T-helper 2 cell treated with Interferon-gamma antibody and Interleukin-4, amounts not matched to agents 5 μg/mL and 100 μg/mL, for 36 hours (primary cell): Measurements from ENCODE around the gene RABGAP1L.
A peak's percentile ranks its signal among the peaks of the same experiment; 100 is the strongest.

Experiments
- DNase-seq: peaks from one replicate; pipeline ENCODE4 v3.0.0; 2021; ENCODE audit warnings: low spot score
- H3K27ac Mint-ChIP-seq: one replicate; pipeline ENCODE4 v1.8.0; 2021; ENCODE audit warnings: mild to moderate bottlenecking, mixed read lengths
- H3K27me3 Mint-ChIP-seq: one replicate; pipeline ENCODE4 v1.8.0; 2021; ENCODE audit warnings: low read depth, mixed read lengths
- H3K36me3 Mint-ChIP-seq: one replicate; pipeline ENCODE4 v1.8.0; 2021; ENCODE audit warnings: low read depth, mixed read lengths
- H3K4me1 Mint-ChIP-seq: one replicate; pipeline ENCODE4 v1.8.0; 2021; ENCODE audit warnings: low read depth, mixed read lengths
- H3K4me3 Mint-ChIP-seq: one replicate; pipeline ENCODE4 v1.8.0; 2022; ENCODE audit warnings: mild to moderate bottlenecking, moderate library complexity, mixed read lengths
- H3K9me3 Mint-ChIP-seq: one replicate; pipeline ENCODE4 v1.8.0; 2021; ENCODE audit warnings: mixed read lengths

Gene RABGAP1L

DNA sequence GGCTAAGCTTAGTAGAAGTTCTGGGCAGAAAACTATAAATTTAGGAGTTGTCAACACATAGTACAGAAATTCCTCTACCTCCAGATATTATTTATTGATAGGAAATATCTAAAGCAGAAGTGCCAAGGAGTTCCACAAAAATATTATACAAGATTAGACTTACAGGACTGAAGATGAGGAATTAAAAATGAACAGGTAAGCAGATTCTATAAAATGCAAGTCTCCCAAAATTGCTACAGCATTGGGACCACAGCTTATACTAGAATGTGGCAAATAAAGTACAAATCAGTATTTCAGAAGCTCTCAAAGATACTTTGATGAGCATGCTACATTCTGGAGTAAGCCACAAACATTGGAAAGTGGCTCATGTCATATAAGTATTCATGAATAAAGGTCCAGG, 790.3 kb downstream of the RABGAP1L start:
- H3K9me3 Mint-ChIP-seq: no peaks in the 10 kb centered on the region
- no peaks in the 10 kb centered on the region for H3K36me3 Mint-ChIP-seq
- H3K27me3 Mint-ChIP-seq: no peaks in the 10 kb centered on the region
- no peak for DNase-seq
- H3K4me3 Mint-ChIP-seq: no peak overlapping the region
- H3K4me1 Mint-ChIP-seq: peaks cover 9% of the 10 kb centered on the region
- H3K27ac Mint-ChIP-seq: no peak overlapping the region

DNA sequence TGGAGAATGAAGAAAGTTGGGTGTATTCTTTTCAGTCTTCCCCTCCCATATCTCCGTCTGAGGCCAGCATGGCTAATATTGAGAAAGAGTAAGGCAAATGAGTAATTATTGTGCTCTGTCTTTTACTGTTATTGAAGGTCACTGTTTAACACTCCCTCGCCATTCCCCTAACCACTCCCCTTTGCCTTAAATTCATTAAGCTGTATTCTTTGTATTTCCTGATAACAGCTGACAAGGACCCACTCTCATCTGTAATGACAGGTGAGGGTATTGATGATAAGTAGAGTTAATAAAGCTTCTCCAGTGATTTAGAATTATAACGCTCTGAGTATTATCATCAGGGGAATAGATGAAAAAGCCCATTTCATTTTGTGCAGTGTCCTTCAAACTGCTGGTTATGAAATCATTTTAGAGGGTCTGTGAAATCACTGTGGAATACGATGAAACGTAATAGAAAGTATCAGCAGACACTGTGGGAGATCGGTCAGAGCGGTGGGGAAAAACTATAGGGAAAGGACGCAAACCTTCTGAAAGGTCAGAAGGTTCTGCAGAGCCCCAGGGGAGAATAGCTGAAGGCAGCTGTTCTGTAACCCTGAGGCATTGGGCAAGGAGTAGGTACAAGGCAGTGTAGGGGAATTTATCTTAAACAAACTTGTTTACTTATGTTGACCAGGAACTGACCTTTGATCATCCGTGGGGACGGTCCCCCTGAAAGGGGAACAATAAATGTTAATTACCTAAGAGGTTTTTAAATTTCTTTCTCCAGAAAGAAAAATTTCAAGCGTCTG, 794.2 kb downstream of the RABGAP1L start:
- Mint-ChIP-seq H3K4me1 (peaks cover 26% of the 10 kb centered on the region), H3K4me3 (no peak overlapping the region), H3K9me3 (no peaks in the 10 kb centered on the region), H3K36me3 (peaks cover 2% of the 10 kb centered on the region), H3K27me3 (no peaks in the 10 kb centered on the region), H3K27ac (no peak overlapping the region)
- no peak for DNase-seq

DNA sequence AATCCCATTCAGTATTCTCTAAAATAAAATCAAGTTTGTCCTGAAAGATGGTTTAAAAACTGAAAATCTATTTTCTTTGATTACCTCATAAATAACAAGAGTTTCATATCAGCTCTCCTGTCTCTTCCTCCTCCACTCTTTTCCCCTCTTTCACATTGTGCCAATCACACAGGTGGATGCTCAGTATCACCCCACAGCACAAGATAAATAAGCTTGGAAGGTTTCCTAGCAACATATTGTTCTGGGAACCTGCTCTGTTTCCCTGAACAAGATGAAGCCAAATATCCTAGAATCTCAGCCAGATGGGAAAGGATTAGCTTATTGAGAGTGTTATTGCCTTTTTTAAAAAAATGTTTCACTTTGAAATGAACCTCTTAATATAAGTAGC, 794.7 kb downstream of the RABGAP1L start:
- H3K27ac Mint-ChIP-seq: no peak overlapping the region
- no peaks in the 10 kb centered on the region for H3K9me3 Mint-ChIP-seq
- H3K4me3 Mint-ChIP-seq: no peak overlapping the region
- H3K4me1 Mint-ChIP-seq: peaks cover 27% of the 10 kb centered on the region
- peaks cover 3% of the 10 kb centered on the region for H3K36me3 Mint-ChIP-seq
- no peaks in the 10 kb centered on the region for H3K27me3 Mint-ChIP-seq
- DNase-seq: no peak

DNA sequence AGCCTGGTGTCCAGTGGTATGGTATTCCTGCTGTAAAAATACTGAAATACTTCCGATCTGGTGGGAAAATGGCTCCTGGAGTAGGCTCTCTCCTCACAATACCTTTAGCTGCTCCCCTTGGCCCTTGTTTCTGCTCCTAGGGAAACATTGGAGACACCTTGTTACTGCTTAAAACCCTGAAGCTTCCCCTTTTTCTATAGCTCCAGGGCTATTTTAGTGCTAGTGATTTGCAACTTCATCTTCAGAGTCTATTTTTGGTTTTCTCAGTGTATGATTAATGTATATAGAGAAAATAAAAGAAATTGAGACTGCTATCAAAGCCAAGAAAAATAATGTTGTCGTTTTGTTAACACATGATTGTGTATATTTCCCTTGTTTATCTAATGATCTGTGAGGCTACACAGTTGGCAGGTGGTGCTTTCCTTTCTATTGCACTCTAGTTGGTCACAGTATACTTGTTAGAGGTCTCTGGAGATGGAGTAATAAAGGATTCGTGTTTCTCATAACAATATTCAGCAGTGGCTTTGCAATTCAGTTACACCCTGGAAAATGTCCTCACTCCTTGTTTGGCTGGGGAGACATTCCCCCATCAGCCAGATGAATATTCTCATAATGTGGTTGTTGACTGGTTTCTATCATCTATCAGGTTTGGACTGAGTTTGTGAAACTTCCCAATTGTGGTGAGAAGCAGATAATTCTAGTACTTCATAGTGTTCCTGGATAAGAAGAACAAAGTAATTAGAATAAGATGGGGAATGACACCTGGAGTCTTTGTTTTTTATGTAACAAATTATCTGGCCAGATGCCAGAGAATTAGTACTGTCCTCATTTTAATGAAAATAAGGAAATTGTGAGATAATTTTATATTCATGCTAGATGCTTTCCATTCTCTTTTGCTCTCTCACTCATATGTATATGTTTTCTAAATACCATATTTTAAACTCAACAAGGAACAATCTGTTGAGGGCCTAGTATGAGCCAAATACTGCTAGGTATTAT, 795.6 kb downstream of the RABGAP1L start:
- H3K27me3 Mint-ChIP-seq: no peaks in the 10 kb centered on the region
- DNase-seq: no peak
- H3K4me3 Mint-ChIP-seq: no peak overlapping the region
- peaks cover 3% of the 10 kb centered on the region for H3K36me3 Mint-ChIP-seq
- H3K4me1 Mint-ChIP-seq: peaks cover 27% of the 10 kb centered on the region
- no peaks in the 10 kb centered on the region for H3K9me3 Mint-ChIP-seq
- H3K27ac Mint-ChIP-seq: no peak overlapping the region

DNA sequence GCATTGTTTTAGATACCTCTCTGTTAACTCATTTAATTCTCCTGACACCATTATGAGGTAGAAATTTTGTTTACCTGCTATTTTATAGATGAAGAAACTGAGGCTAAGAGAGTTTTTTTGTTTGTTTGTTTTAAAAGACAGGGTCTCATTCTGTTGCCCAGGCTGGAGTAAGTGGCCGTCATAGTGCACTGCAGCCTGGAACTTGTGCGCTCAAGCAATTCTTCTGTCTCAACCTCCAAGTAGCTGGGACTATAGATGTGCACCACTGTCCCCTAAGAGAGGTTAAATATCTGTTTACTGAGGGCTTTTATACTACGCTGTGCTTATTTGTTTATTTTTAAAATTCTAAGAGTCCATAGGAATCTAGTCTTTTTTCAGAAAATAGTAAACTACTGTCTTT, 796.8 kb downstream of the RABGAP1L start:
- H3K27ac Mint-ChIP-seq: no peak overlapping the region
- H3K36me3 Mint-ChIP-seq: peaks cover 3% of the 10 kb centered on the region
- no peaks in the 10 kb centered on the region for H3K27me3 Mint-ChIP-seq
- H3K4me3 Mint-ChIP-seq: no peak overlapping the region
- no peaks in the 10 kb centered on the region for H3K9me3 Mint-ChIP-seq
- no peak for DNase-seq
- peaks cover 27% of the 10 kb centered on the region for H3K4me1 Mint-ChIP-seq

DNA sequence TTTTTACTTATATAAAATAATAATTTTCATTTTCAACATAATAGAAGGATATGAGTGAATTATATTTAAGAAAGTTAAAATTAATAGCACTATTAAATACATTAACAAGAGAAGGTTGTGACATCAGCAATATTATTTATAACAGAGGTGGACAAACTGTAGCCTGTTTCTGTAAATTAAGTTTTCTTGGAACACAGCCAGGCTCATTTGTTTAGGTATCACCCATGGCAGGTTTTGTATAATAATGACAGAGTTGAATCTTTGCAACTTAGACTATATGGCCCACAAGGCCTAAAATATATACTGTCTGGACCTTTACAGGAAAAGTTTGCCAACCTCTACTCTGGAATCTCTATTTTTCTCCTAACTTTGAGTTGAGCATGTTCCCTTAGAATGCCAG, 797.7 kb downstream of the RABGAP1L start:
- Mint-ChIP-seq H3K27me3 (no peaks in the 10 kb centered on the region), H3K4me3 (no peak overlapping the region), H3K4me1 (peaks cover 27% of the 10 kb centered on the region), H3K36me3 (peaks cover 3% of the 10 kb centered on the region), H3K9me3 (no peaks in the 10 kb centered on the region), H3K27ac (no peak overlapping the region)
- DNase-seq: no peak

DNA sequence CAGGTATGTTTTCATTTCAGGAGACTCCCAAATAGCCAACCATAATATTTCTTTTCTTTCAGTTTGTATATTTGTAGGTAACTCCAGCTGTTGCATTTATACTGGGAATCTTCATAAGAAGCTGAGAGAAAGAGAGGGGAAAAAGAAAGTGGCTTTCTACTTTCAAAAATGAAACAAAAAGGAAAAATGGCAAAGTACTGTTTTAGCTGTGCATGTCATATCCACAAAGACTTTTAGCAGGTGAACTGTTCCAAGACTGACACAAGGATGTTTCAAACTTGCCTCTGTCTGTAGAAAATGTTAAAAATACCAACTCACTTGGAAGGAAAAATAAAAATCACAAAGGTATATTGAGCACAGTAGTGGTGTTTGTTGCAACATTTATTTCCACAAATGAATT, 798.5 kb downstream of the RABGAP1L start:
- Mint-ChIP-seq H3K4me3 (peak overlapping the region; percentile 52), H3K27ac (no peak overlapping the region), H3K9me3 (no peaks in the 10 kb centered on the region), H3K4me1 (peaks cover 27% of the 10 kb centered on the region), H3K36me3 (peaks cover 3% of the 10 kb centered on the region), H3K27me3 (no peaks in the 10 kb centered on the region)
- no peak for DNase-seq

DNA sequence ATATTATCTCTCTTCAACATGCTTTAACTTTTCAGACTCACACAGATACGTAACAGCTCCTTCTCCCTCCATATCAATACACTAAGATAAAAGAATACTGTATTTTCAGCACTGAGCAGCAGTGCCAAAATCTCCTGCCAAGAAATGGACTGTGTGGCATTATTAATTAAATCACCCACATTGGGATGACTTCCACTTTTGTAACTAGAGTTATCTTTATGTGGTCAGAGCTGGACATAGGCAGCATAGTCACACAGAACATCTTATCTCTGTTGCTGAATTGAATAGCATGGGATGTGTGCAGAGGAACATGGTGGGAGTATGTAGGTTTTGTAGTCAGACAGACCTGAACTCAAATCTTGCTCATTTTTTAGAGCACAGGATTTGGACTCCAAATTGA, 799.1 kb downstream of the RABGAP1L start:
- H3K9me3 Mint-ChIP-seq: no peaks in the 10 kb centered on the region

DNA sequence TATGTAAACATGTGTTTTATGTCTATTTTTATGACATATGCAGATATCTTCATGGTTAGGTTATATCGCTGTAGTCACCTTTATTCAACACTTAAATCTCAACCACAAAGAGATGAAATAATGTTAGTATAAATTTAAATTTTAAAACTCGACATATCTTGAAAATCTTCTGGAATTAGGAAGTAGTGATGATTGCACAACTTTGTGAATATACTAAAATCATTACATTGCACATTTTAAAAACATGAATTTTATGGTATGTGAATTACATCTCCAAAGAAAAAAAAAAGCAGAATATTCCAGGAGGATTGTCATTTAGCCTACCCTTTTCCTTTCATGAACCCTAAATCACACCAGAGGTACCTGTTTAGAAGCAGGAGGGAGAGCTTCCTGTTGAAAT, 801.0 kb downstream of the RABGAP1L start:
- no peak overlapping the region for H3K4me3 Mint-ChIP-seq
- peaks cover 3% of the 10 kb centered on the region for H3K36me3 Mint-ChIP-seq
- H3K27me3 Mint-ChIP-seq: no peaks in the 10 kb centered on the region
- H3K9me3 Mint-ChIP-seq: no peaks in the 10 kb centered on the region
- no peak for DNase-seq
- no peak overlapping the region for H3K27ac Mint-ChIP-seq
- peaks cover 32% of the 10 kb centered on the region for H3K4me1 Mint-ChIP-seq

More for the DNA sequence above, 799.1 kb downstream of the RABGAP1L start:
- Mint-ChIP-seq H3K36me3 (peaks cover 3% of the 10 kb centered on the region), H3K27ac (no peak overlapping the region), H3K4me3 (no peak overlapping the region), H3K27me3 (no peaks in the 10 kb centered on the region), H3K4me1 (peaks cover 29% of the 10 kb centered on the region)
- DNase-seq: no peak

DNA sequence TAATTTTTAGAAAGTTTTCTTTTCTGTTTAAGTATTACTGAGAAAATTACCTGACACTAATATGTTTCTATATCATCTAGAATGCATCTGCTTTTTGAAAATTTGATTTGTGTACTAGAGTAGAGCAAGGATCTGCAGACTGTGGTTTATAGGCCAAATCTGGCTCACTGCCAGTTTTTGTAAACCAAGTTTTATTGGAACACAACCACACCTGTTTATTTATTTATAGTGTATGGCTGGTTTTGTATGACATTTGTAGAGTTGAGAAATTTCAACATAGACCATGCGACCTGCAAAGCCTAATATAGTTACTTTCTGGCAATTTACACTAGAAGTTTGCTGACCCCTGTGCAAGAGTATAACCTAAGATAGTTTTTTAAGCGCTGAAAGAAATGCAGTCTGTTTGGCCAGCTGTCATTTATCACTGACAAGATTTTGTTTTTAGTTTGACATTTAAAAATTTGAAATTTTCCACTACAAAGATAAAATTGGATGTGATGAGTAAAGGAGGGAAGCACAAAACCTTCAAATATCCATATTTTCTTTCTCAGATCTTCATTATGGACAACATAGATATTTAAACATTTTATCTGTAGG, 804.3 kb downstream of the RABGAP1L start:
- Mint-ChIP-seq H3K4me1 (peaks cover 42% of the 10 kb centered on the region), H3K36me3 (no peaks in the 10 kb centered on the region), H3K27me3 (no peaks in the 10 kb centered on the region), H3K9me3 (no peaks in the 10 kb centered on the region), H3K4me3 (peak overlapping the region; percentile 87), H3K27ac (peak overlapping the region; percentile 89)
- no peak for DNase-seq

DNA sequence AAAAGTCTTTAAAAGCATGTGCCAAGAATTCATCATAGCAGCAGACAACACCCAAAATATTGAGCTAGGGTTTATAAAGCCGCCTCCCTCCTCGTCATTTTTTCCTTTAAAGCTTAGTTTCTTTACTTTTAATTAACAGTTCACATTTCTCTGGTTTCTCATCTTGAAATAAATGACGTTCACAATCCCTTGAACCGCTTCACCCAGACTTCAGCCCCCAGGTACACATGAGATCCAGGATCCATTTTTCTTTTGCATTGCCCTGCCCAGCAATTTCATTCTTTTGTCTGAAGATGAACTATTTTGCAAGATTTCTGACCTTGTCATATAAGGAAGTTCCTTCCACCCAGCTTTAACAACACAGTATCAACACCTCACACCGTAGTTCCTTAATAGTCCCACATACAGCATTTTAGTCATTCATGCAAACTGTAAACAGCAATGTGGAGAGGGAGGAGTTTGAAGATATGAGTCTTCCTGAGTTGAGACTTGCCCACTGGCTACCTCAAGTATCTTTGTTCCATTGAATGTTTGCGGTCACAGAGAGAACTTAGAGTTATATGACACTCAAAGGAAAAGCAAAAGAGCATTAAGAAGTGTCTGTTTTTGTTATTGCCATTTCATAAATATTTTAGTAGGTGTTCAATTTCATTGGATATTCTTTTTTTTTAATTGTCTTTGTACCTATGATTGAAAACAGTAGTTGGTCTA, 805.1 kb downstream of the RABGAP1L start:
- H3K4me3 Mint-ChIP-seq: peak overlapping the region; percentile 87
- H3K27ac Mint-ChIP-seq: peak overlapping the region; percentile 89
- DNase-seq: peak; percentile 55
- H3K36me3 Mint-ChIP-seq: peaks cover 1% of the 10 kb centered on the region
- no peaks in the 10 kb centered on the region for H3K27me3 Mint-ChIP-seq
- peaks cover 49% of the 10 kb centered on the region for H3K4me1 Mint-ChIP-seq
- no peaks in the 10 kb centered on the region for H3K9me3 Mint-ChIP-seq

DNA sequence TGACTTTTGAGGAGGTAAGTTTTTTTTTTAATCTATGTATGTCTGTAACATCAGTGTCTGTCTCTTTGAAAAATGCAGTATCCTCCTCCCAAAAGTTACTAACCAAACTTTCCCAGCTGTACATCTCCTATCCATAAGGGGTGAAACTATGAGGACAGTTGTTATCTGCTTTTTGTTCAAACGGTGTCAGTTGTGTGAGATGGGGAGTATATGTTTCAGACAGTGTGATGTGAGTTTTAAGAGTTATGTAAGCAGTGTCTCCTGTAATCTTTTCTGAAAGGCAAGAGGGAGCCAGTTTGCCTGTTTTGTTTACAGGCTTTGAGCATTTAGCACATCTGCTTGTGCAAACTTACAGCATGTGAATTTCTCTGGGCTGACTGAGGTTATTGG, 805.6 kb downstream of the RABGAP1L start:
- Mint-ChIP-seq H3K36me3 (peaks cover 4% of the 10 kb centered on the region), H3K27ac (peak overlapping the region; percentile 89), H3K9me3 (no peaks in the 10 kb centered on the region), H3K27me3 (no peaks in the 10 kb centered on the region), H3K4me1 (peaks cover 55% of the 10 kb centered on the region), H3K4me3 (peak overlapping the region; percentile 87)
- no peak for DNase-seq

DNA sequence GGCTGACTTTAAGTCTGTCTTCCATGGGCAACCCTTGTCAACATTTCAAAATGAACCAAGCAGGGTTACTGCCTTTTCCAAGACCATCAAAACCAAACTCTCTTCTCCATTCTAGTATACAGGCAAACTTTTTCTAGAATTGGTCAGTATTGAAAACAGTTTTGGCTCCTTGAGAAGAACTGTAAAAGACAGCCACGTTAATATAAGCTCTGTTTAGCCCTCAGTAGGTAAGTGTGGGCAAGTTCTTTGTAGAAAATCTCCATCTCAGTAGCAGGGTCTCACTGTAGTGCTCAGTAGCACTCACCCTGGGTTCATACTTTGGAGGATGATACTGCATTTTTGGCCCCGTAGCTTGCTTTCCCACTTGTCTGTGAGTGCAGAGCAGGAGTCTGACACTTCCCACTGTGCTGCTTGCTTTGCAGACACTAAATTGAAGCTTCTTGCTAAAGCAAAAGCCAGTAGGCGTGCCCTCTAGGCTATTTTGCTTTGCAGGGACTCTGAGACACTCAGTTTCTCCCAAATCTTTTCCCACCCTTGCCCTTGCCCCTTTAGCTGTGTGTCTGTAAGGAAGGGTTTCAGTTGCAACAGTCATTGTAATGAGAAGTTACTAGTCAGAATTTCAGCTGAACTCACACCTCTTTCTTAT, 806.2 kb downstream of the RABGAP1L start:
- H3K4me1 Mint-ChIP-seq: peaks cover 60% of the 10 kb centered on the region
- H3K36me3 Mint-ChIP-seq: peaks cover 7% of the 10 kb centered on the region
- peak overlapping the region; percentile 89 for H3K27ac Mint-ChIP-seq
- peak overlapping the region; percentile 87 for H3K4me3 Mint-ChIP-seq
- peak; percentile 9 for DNase-seq
- no peaks in the 10 kb centered on the region for H3K27me3 Mint-ChIP-seq
- no peaks in the 10 kb centered on the region for H3K9me3 Mint-ChIP-seq
